ENCODE data around the gene KRT32.

The KRT32 gene

DNA sequence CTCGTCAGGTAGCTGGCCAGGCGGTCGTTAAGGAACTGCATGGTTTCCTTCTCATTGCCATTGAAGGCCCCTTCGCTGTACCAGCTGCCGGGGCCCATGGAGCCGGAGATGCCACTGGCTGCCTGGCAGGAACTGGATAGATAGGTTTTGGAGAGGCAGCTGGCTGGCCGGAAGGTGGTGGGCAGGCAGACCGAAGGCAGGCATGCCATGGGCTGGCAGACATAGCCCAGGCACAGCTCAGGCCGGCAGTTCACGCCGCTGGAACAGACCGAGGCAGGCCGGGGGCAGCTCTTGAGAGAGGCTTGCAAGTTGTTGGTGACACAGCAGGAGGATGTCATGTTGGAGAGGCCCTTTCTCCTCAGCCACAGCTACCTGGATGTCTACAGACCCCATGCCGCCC lies at the start of gene KRT32:
TSS of gene KRT32 (minus strand) at position 399 of the 400 bp plus-strand sequence. CDS start at position 338, 61 bp downstream.
- DNase-seq (ENCODE audit: low spot score): no peak

DNA sequence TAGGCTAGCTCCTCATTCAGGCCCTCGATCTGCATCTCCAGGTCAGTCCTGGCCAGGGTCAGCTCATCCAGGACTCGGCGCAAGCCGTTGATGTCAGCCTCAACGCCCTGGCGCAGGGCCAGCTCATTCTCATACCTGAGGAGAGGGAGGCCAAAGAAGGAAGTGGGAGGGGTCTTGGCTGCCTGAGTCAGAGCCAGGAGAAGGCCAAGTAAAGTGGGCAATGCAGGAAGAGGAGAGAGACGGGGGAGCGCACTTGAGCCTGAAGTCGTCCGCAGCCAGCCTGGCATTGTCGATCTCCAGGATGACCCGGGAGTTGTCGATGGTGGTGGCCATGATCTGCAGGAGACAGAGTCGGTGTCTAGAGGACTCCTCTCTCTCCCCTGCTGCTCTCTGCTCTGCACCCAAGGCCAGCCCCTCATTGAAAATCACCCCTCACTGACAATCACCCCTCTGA lies 49.7 kb upstream of the KRT32 start:
- DNase-seq (ENCODE audit: low spot score): no peak

DNA sequence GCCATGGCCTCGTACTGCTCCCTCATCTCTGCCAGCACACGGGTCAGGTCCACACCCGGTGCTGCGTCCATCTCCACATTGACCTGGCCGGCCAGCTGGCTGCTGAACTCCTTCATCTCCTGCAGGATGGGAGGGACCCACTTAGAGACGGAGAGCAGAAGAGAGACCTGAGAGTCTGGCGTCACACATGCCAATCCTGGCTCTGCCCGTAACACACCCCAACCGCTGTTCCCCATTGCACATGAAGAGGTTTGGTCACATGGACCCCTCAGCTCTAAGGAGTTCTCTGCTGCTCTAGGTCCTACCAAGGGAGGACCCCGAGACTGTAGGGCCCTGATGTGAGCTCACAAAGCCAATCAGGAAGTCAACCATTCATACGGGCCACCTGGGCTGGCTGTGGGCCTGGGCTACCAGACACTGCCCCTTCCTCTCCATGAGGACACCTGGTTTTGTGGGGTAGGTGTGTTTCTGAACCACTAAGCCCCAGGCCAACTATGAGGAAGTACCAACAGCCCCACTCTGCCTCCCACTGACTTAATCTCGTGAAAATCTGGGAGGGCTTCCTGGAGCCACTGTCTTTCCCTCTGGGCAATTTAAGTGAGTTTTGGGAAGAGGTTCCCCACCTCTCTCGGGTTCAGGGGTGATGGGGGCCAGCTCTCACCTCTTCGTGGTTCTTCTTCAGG lies 49.1 kb upstream of the KRT32 start:
- DNase-seq (ENCODE audit: low spot score): no peak

- no peak for DNase-seq (ENCODE audit: low spot score)
Measured at GRCh38 chr17:41513168-41513547, 46.0 kb upstream of the KRT32 start.

GRCh38 chr17:41512546-41513167 lies 45.5 kb upstream of the KRT32 start:
- DNase-seq (ENCODE audit: low spot score): no peak

DNA sequence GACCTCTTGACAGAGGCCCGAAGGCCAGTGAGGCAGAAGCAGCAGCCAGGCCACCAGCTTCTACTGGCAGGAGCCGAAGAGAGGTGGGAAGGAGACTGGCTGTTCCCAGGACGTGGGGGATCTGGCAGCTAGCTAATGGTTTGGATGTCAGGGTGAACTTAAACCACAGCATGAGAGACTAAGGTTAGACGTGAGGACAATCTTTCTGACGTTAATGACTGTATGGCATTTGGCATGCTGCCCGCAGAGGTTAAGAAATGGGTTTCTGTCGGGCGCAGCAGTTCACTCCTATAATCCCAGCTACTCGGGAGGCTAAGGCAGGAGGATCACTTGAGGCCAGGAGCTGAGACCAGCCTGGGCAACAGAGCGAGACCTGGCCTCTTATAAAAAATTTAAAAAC lies 44.5 kb upstream of the KRT32 start:
- DNase-seq (ENCODE audit: low spot score): no peak

DNA sequence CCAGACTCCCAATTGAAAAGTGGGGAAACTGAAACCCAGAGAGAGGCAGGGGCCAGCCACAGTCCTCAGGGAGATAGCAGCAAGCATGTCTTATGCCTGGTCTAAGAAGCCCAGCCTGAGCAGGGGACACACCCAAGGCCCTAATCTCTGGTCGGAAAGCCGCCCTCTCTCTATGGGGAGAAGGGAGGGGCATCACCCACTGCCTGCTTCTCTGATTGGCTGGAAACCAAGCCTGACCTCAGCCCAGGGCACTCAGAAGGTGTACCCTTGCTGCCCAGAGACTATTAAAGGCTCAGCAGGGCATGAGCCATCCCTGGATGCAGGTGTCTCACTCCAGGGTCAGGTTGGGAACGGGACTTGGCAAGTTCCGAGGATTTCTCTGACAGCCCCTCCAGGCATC lies 43.9 kb upstream of the KRT32 start:
- DNase-seq (ENCODE audit: low spot score): no peak

- DNase-seq (ENCODE audit: low spot score): no peak
Measured at GRCh38 chr17:41510251-41511065, 43.3 kb upstream of the KRT32 start.

DNA sequence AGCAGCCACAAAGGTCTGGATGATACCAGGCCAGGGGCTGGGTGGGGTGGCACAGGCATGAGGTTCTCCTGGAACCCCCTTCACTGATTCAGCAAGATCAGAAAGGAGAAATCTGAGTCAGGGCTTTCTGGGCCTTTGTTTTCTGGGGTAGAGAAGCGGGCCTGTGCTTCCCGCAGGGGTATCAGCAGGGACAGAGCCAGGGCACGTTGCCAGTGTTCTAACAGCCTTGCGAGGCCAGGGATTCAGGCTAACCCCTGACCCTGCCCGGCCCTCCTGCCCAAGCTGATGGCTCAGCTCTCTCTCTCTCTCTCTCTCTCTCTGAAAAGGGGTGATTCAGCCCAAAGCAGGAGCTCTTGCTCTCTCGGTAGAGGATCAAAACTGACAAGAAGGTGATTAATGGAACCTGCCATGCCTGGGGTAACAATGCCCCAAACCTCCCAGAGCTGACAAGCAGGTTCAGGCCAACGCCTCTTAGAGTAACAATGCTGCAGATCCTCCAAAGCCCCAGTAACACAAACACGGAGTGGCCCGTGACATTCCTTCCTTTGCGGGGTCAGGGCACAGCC lies 40.2 kb upstream of the KRT32 start:
- DNase-seq (ENCODE audit: low spot score): no peak

GRCh38 chr17:41505809-41506767 lies 38.9 kb upstream of the KRT32 start:
- no peak for DNase-seq (ENCODE audit: low spot score)

- DNase-seq (ENCODE audit: low spot score): no peak
Measured at GRCh38 chr17:41505007-41505808, 38.0 kb upstream of the KRT32 start, which contains the start of gene KRT13. TSS of gene KRT13 (minus strand) at chr17:41505612. CDS start at chr17:41505550, 62 bp downstream.

- no peak for DNase-seq (ENCODE audit: low spot score)
Measured at GRCh38 chr17:41504246-41504977, 37.2 kb upstream of the KRT32 start.

- DNase-seq (ENCODE audit: low spot score): no peak
Measured at GRCh38 chr17:41503202-41503601, 36.0 kb upstream of the KRT32 start.

DNA sequence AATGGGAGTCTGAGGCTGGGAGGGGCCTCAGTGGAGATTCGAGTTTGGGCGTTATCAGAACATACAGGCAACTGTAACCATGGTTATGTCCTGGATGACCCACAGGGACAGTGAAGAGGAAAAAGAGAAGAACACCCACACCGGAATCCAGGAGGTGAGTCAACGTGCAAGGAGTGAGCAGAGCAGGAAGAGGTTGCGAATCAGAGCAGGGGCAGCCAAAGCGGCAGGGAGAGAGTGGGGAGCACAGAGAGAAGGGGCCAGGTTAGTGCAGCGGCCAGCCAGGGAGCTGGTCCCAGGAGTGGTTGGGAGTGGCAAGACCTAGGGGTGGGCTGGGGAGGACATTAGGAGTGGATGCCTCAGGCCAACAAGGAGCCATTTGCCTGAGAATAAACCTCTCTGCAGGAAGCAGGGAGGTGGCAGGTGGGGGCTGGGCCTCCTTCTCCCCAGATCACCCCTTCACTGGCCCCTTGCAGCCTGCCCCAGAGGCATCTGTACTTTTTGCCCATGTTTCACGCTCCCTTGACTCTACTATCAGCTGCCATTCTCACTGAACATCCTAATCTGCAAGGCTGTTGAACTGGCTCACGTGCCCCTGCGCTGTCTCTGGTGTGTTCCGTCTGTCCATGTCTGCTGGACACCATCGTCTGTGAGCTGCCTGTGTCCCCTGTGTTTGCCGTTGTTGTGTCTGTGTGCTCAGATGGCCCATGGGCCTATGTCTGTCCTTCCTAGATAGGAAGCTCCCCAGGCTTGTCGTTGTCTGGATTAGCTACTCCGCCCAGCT lies 33.1 kb upstream of the KRT32 start:
- peak; percentile 32 for DNase-seq (ENCODE audit: low spot score)

DNA sequence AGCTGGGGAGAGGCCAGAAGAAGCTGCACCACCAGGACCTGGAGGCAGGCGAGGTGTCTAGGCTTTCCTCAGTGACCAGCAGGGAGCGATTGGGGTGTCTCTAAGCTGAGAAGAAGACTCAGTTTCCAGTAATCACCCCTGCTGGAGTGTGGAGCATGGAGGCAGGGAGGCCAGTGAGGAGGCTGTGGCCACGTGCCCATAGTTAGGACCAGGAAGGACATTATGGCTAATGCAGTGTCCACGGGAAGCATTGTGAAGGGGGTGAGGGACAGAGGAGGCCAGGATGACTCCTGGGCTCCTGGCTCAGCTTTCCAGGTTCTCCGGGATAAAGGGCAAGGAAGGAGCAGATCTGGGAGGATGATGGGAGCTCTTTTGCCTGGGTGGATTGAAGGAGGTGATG lies 32.5 kb upstream of the KRT32 start:
- no peak for DNase-seq (ENCODE audit: low spot score)

DNA sequence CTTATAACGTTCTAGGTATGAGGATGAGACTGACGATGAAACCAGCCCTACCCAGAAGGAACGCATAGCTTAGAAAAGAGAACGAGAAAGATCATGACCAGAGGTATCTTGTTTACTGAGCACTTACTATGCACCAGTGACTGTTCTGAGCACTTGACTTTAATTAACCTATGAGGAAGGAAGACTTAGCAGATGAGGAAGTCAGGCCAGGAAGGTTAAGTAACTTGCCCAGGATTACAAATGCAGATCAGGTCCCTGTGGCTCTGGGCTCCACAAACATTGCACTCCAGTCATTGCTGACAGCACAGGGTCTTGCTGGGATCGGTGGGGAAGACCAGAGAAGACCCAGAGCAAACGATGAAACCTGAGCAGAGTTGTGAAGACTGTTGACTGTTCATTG lies 31.1 kb upstream of the KRT32 start:
- DNase-seq (ENCODE audit: low spot score): no peak

- DNase-seq (ENCODE audit: low spot score): peak; percentile 89
Measured at GRCh38 chr17:41496803-41497484, 29.8 kb upstream of the KRT32 start.

DNA sequence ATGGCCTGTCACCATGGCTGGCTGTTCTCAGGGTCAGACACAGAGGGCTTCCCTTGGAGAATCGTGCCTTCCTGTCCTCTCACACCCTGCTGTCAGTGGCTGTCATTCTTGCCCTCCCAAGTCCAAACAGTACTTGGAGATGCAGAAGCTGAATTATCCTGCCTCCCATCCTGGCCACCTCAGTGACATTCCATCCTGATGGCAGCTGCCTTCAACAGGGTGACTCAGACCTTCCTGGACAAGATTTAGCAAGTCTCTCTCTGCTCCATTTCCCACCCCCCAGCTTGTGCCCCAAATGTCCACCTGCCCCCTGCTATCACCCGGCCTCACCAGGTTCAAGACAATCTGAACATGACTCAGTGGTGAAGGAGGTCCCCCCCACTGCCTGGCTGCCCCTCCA lies 27.3 kb upstream of the KRT32 start:
- no peak for DNase-seq (ENCODE audit: low spot score)
